GM20431 (cell line): ENCODE results near the gene SVIL.
"Not testable (repeated sequence)": the region's sequence is repeated elsewhere in the genome, so short reads cannot be mapped to it uniquely, and the experiment has no call there.

Experiments used
- in situ Hi-C: fragments of 300-500 bp; cut with MseI, MboI; formaldehyde crosslinking; loops from one replicate; pipeline ENCODE4 v1.15.0; 2020; ENCODE audit warnings: low sequenced_read_pairs; ENCODE audit not compliant: unreplicated experiment

SVIL gene

GRCh38 chr10:29530112-29530976, 104.4 kb downstream of the SVIL start:
- in situ Hi-C loops: no loop called here

GRCh38 chr10:29529146-29529545, 105.6 kb downstream of the SVIL start:
- in situ Hi-C loops: no loop called here

DNA sequence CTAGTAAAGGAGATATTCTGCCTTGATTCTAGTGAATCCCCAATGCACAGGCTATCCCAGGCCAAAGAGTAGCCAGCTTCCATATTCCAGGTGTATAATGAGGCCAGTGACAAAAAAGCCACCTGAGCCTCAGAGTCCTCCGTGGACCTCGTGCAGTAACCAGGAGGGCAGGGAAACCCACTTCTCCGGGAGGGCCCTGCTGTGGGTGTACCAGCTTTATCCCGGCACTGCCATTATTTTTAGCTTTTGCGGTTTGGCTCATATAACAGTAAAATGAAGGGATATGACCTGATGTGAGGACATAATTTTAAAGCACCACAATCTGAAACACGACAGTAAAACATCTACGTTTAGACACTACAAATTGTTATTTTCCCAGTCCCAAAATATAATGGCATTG, 109.0 kb downstream of the SVIL start:
- in situ Hi-C loops: no loop called here

DNA sequence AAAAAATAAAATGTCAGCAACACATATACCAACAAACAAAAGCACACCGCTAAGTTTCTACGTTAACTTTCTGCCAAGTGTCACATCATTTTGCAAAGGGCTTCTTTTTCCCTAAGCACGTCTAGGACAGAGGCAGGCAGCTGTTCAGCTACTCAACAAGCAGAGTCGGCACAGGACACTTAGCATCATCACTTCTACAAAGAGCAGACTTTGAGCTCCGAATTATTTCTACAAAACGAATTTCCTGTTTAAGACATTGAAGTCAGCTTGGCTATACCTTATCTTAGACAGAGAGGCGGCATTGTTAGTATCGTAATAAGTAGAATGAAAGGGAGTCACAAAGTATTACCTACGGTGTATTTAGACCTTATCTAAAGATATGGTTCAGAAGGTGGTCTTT, 110.1 kb downstream of the SVIL start:
- in situ Hi-C loops: no loop called here

DNA sequence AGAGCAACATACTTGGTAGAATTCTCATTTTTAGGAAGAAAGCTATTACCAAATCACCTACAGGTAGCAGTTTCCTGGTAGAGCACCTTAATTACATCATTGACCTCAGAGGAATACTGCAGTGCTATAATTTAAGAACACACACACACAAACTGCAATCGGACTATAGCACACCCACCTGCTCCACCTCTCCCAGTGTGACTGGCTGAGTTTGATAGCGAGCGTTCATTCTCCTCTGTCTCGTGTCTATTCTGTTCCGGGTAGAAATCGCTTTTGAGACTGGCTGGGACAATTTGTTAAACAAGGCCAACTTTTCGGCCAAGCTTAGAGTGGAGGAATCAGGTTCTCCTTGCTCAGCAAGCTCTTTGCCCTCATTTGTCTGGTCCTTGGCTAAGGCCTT, 110.5 kb downstream of the SVIL start:
- in situ Hi-C loops: no loop called here

GRCh38 chr10:29522918-29523317, 111.9 kb downstream of the SVIL start:
- in situ Hi-C loops: no loop called here

DNA sequence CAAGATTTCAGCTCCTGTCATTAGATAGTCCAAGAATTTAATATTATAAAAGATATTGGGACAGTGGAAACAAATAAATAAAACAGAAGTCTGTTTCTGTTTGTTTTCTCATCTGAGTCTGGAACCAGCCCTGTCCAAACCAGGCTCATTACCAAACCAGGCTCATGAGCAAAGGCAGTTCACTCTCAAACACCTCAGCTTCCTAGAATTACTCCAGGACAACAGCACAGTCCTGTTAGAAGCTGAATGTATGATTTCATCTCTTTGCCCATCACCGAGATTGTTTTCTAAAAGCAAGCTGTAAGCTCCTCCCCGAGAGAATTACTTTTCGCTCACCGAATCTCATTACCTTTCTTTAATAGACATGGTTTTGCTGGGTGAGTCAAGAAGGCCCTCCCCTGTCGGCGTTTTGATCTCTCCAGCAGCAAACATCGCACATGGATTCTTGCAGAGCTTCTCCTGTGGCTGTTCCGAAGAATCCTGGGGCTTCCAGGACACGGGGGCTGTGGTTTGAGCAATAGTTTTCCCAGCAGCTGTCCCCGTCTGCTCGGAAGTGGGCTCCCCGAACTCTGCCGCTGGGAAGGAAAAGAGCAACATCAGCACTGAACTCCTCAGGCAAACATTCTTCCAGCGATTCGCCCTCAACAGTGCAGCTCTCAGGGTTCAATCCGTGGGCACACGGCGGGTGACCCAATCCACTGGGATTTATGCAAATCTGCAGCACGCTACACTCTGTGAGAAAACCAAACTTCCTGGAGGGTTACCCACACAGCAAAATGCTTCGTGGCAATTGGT, 112.5 kb downstream of the SVIL start:
- in situ Hi-C loops: no loop called here

DNA sequence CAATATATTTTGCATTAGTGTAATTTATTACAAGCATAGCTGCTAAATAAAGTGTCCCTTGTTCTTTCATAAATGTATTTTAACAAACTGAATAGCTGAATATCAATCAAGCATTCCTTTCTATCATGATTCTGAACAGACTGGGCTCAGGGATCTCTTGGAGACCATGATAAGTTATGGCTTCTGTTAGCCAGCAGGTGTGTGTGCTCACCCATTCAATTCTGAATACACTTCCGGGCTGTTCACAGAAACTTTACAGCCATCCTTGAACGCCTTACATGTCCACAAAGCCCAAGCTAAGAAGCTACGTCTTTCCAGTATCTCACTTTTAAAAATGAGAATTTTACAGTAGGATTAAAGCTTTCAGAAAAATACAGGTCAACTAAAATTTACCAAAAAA, 115.1 kb downstream of the SVIL start:
- in situ Hi-C loops: no loop called here

- in situ Hi-C loops: no loop called here
Measured at GRCh38 chr10:29517352-29517923, 117.3 kb downstream of the SVIL start.

GRCh38 chr10:29516309-29516932, 118.3 kb downstream of the SVIL start:
- in situ Hi-C loops: not testable (repeated sequence)

DNA sequence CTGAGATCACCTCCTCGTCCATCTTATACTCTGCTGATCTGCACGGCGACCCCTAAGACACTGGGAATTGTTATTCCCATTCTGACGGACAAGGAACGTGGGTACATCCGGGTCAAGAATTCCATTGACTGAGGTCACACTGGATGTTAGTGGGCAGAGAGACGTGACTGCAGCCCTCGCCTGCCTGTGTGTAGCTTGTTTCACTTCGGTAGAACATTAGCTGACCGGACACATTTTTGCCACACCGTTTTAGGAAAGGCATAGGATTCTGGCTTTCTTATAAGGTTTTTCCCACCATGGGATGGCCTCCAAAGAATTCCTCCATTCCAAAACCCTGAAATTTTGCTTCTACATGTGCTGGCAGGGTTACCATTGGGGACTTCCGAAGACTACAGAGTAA, 118.9 kb downstream of the SVIL start:
- in situ Hi-C loops: not testable (repeated sequence)

GRCh38 chr10:29515104-29515503, 119.7 kb downstream of the SVIL start:
- in situ Hi-C loops: not testable (repeated sequence)

DNA sequence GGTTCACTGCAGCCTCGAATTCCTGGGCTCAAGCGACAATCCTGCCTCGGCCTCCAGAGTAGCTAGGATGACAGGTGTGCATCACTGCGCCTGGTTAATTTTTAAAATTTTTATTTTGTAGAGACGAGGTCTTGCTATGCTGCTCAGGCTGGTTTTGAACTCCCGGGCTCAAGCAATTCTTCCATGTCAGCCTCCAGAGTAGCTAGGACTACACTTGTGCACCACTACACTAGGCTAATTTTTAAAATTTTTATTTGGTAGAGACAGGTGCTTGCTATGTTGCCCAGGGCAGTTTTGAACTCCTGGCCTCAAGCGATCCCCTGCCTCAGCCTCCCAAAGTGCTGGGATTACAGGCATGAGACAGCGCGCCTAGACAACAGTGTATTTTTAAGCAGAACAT, 120.5 kb downstream of the SVIL start:
- in situ Hi-C loops: no loop called here

DNA sequence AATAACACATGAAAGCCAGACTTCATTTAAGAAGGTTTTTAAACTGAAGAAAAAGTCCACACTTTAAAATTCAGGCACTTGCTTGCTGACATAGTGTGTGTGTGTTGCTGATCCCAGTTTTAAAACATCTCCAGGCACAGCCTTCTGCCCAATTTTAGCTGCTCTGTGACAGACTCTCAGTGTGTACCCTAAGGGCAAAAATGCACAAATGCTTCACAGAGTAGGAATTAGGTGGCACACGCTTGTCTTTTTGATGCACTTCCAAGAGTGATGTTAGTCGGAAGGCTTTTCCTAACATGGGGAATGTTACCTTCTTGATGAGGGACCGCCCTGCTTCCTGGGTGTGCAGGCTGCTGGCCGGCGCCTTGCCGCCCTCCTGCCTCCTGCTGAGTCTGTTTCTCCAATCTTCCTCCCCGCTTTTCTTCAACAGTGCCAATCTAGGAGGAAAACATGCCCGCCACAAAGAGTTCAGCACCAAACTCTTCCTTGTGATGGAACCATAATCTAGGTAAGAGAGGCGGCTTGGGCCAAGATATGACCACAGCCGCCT, 122.3 kb downstream of the SVIL start:
- in situ Hi-C loops: no loop called here

GRCh38 chr10:29511806-29512205, 123.0 kb downstream of the SVIL start:
- in situ Hi-C loops: not testable (repeated sequence)

DNA sequence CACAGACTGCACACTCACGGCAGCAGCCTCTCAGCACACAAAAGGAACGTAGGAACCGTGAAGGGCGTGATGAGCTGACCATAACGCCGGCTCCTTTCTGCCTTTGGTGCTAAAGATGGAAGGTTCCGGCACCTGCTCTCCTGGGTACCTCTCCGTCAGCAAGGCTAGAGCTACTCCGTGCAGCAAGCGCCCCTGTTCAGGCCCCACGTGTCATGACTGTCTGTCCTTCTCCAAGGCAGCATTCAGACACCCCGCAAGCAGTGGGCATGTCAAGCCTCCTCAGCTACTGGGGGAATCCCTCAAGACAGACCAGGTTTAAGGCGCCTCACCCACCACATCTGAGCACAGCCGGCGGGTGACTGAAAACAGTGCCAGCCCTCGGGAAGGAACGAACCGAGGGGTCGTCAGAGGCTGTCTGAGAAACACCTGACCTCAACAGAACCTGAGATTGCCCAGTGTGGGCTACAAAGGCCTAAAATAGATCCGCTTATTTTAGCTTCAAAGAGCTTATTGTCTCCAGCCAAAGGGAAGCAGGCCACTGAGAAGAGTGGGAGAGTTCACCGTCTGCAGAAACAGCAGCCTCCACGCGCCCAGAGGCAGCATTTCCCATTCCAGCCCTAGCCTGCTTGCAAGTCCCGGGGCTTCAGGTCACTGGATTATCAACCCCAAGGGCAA, 124.2 kb downstream of the SVIL start:
- in situ Hi-C loops: not testable (repeated sequence)

DNA sequence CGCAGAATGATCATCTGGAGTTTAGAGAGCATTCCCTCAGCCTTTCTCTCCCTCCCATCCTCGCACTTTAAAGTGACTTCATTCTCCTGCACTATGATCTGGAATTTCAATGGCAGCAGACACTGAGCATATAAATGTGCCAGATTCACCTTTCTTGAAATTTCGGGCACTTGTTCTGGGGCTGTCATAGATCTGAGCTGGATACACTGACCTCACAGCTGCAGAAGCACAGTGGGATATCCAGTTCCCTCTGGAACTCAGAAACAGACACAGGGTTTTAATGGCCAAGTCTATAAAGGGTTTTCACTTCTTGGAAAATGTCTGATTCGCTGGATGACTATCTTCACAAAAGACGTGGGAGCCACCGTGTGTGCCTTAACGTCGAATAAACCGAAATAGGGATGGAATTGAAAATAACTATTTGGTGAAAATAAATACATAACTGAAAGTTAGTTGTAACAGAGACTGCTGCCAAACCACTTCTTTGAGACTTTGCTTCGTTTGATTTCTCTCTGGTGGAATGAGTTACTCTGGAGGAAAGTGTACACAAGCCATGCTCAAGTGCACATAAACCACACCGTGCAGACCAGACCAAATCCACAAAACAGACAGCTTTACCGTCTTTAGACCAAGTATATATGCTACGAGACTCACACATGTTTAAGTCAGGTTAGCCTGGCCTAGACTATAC, 126.1 kb downstream of the SVIL start:
- in situ Hi-C loops: no loop called here

GRCh38 chr10:29507750-29508149, 127.0 kb downstream of the SVIL start:
- in situ Hi-C loops: not testable (repeated sequence)

GRCh38 chr10:29506324-29506921, 128.3 kb downstream of the SVIL start:
- in situ Hi-C loops: not testable (repeated sequence)
